HG03558 (cell line): ENCODE measurements around the gene NANOS1.
A peak's percentile ranks its signal among the peaks of the same experiment; 100 is the strongest.

ENCODE experiments used
- ATAC-seq: cut with Tn5 transposase; IDR thresholded peaks from one replicate; pipeline ENCODE4 v1.9.1; 2021; ENCODE audit warnings: moderate number of reproducible peaks; ENCODE audit not compliant: unreplicated experiment; ENCODE audit errors: extremely low read depth

The NANOS1 gene

DNA sequence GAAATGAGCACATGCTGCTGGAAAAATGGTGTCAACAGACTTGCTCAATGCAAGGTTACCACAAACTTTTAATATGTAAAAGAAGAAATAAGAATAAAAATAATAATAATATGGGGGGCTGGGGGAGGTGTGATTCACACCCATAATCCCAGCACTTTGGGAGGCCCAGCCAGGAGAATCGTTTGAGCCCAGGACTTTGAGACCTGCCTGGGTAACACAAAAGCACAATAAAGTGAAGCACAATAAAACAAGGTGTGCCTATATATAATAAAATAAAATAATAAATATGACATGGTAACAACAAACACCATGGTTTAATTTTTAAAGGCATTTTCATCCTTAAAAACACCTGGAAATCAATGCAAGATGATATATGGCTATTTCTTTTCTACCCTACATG is 26.0 kb downstream of the NANOS1 start:
- ATAC-seq = no peak

DNA sequence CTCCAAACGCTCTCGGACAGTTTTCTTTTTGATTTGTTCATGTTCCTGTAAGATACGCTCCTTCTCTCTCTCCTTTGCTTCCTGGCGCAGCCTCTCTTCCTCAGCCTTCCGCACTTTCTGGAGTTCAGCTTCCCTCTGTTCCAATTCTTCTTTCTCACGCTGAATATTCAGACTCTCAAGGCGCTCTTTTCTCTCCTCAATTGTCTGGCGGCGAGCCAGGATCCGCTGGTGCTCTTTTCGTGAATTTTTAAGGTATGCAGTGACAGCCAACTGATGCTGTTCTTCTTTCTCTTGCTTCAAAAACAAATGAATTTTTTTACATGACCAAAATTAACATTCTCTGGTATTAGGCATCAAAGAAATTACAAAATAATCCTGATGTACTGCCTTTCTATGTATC is 28.5 kb downstream of the NANOS1 start:
- ATAC-seq = no peak

DNA sequence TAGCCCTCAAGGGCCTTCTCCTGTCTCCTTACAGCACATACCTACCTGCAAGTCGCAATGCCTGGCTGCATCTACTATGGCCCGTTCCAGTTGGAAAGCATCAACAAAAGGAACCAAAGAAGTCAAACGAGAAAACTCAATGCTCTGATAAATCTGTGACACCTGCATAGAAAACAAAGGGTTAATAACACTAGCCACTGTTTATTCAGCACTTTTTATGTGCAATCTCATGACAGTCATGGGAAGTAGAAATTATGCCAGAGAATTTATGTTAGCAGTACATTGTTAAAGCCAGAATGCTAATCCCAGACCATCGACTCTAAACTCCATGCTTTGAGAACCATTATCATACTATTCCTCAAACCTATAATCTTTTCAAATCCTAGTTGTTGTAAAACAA is 30.0 kb downstream of the NANOS1 start:
- ATAC-seq = no peak

- ATAC-seq = no peak
These were observed 30.6 kb downstream of the NANOS1 start for GRCh38 chr10:119060107-119060506.

- ATAC-seq = no peak
These were observed 31.8 kb downstream of the NANOS1 start for GRCh38 chr10:119061352-119061751.

DNA sequence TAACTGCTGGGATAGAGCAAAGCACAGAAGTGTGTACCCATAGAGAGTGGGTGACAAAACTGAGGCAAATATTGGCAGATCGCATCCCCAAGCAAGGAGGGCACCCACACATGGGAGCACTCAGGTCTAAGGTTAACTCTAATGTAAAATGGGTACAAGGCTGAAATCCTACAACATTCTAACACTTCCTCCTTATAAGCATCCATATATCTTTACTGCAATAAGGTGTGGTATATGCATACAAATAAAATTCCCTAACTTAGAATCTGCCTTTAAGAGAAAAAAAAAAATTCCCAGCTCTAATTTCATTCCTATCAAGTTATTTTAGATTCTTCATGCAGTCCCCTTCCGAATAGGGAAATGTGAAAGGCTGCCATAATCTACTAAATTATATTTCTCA is 32.4 kb downstream of the NANOS1 start:
- ATAC-seq = no peak

DNA sequence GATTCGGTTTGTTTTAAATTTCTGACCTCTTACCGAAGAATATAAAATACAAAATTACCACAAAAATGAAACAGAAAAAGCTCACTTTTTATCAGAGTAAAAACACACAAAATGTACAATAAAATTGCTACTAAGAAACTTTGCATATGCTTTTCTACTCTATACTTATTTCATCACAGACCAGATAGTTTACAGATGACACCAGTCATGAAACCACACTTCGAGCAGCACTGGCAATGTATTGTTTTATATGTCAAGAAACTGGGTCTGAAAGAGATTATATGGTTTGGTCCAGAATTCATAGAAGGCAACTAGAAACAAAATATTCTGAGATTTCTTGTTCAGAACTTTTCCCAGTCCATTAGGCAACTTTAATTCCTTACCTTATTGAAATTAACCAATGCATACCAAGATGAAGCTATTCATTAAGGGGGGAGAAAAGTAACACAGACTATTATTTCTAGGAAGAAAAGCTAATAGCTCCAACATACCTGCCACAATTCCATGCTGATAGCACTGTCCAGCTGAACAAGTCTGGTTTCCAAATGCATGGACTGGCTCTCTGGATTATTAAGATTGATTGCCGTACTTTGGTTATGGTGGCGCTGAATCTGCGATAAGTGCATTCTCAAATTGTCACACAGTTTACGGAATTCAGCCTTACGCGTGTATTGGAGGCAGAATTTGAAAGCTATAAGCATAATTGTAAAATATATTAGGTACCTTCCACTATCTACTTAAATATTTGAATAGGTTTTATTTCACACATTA is 41.1 kb downstream of the NANOS1 start:
- no peak for ATAC-seq

- ATAC-seq = no peak
These were observed 44.1 kb downstream of the NANOS1 start for GRCh38 chr10:119073584-119073983.

DNA sequence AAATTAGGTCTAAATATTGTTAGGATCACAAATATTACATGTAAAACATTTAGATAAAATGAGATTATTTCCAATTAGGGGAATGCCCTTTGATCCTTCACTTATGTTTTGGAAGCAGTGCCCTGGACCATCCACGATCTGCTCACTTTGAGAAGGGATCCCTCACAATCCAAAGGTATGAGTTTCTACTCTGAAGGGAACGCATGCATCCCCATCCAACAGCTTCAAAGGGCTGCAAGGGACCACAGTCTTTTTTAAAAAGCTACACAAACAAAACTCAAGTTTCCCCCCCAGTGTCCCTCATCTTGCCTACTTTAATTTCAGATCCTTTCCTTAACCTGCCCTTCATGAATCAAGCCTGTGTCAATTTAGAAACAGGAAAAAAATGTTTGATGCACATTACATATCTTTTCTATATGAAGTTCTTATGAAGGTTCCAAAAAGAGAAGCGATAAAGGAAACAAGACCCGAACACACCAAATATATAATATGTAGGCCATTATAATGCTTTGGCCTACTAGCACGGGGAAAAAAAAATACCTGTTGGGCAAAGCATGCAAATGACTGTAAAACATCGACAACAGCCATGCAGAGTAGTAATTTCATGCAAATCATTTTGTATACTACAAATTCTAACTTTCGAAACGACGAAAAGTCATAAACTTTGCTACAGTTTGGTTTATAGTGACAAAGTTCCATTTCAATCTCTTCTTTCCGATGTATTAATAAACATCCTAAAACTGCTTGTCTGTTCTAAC is 49.1 kb downstream of the NANOS1 start:
- no peak for ATAC-seq

DNA sequence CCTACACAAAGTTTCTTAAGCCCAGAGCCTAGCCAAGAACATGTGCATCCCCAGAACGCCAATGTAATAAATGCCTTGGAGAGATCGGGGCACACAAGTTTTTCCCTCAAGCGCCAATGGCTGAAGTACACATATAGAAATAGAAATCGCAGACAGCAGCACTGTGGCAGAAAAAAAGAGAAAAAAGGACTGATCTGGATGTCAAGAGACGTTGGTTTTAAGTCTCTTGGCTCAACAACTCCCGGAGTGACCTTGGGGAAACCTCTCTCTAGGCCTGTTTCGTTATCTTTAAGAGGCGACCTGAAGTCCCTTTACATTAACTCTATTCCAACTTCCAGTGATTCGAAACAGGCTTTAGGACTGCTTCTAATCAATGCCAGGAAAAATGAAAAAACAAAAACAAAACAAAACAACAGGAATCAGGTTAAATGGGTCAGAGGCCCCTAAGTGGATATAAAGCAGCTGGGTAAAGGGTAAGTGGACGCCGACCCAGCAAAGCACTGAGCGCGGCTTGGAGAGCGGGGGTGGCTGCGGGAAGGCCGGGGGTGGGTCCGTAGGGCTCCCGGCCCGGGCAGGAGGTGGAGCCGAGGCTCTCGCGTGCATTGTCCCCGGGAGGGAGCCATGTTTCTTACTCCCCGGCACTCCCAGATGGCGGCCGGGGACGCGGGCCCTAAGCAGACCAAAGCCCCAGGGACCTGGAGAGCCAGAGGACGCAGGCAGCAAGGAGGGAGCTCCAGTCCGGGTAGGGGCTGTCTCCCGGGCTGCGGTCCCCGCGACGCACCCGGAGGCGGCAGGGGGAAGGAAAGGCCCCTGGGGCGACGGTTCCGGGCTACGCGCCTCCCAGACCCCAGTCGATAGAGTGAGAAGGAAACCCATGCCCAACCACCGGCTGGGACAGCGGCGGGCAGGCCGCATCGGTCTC is 50.3 kb downstream of the NANOS1 start:
- ATAC-seq = peak; percentile 40

GRCh38 chr10:119080521-119081259 is 51.2 kb downstream of the NANOS1 start, which contains the start of gene EIF3A:
TSS of gene EIF3A (minus strand) at chr10:119080817. CDS start at chr10:119080676, 141 bp downstream.
- peak; percentile 72 for ATAC-seq
